ENCODE results near the gene SLITRK5. TPM values are rescaled to one million over a fixed set of nuclear protein-coding genes. Genes with fewer than 3 reads are reported as not detected.
A peak's percentile ranks its signal among the peaks of the same experiment; 100 is the strongest.

SLITRK5 gene
- total RNA-seq, 4 donors from 2014 or later, result under 0.01 to 0.65 (median 0.11) TPM

GRCh38 chr13:87671753-87672605 lies 808 bp downstream of the SLITRK5 start:
- TF ChIP-seq CTCF (IDR thresholded peaks at IDR 0.05), result no peak
- ATAC-seq (ENCODE audit: low FRiP score) (peak; percentile 33), DNase-seq (ENCODE audit: low spot score) (no peak)

- ATAC-seq (ENCODE audit: low FRiP score), result no peak
- TF ChIP-seq CTCF (IDR thresholded peaks at IDR 0.05), result no peak
- DNase-seq (ENCODE audit: low spot score), result no peak
These were observed 3.1 kb downstream of the SLITRK5 start for GRCh38 chr13:87674247-87674738.

GRCh38 chr13:87675851-87676250 lies 4.7 kb downstream of the SLITRK5 start:
- ATAC-seq (ENCODE audit: low FRiP score), result no peak
- no peak for DNase-seq (ENCODE audit: low spot score)
- TF ChIP-seq CTCF (IDR thresholded peaks at IDR 0.05), result no peak

DNA sequence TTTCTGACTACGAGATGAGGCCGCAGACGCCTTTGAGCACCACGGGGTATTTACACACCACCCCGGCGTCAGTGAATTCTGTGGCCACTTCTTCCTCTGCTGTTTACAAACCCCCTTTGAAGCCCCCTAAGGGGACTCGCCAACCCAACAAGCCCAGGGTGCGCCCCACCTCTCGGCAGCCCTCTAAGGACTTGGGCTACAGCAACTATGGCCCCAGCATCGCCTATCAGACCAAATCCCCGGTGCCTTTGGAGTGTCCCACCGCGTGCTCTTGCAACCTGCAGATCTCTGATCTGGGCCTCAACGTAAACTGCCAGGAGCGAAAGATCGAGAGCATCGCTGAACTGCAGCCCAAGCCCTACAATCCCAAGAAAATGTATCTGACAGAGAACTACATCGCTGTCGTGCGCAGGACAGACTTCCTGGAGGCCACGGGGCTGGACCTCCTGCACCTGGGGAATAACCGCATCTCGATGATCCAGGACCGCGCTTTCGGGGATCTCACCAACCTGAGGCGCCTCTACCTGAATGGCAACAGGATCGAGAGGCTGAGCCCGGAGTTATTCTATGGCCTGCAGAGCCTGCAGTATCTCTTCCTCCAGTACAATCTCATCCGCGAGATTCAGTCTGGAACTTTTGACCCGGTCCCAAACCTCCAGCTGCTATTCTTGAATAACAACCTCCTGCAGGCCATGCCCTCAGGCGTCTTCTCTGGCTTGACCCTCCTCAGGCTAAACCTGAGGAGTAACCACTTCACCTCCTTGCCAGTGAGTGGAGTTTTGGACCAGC lies 5.3 kb downstream of the SLITRK5 start:
- no peak for DNase-seq (ENCODE audit: low spot score)
- ATAC-seq (ENCODE audit: low FRiP score), result no peak
- TF ChIP-seq CTCF (IDR thresholded peaks at IDR 0.05), result no peak

GRCh38 chr13:87677043-87677495 lies 5.9 kb downstream of the SLITRK5 start:
- no peak for TF ChIP-seq CTCF (IDR thresholded peaks at IDR 0.05)
- DNase-seq (ENCODE audit: low spot score) (no peak), ATAC-seq (ENCODE audit: low FRiP score) (no peak)

GRCh38 chr13:87677496-87678371 lies 6.6 kb downstream of the SLITRK5 start:
- ATAC-seq (ENCODE audit: low FRiP score) (peak; percentile 41), DNase-seq (ENCODE audit: low spot score) (no peak)
- no peak for TF ChIP-seq CTCF (IDR thresholded peaks at IDR 0.05)
